Astrocyte (in vitro differentiated cells and primary cell): Measurements from ENCODE around the gene MRPL22.

Experiments used
- EZH2 ChIP-seq: IDR thresholded peaks from 2 replicates; pipeline ENCODE4 v1.6.1; 2012; ENCODE audit warnings: mild to moderate bottlenecking, low read length, inconsistent platforms; ENCODE audit not compliant: insufficient read depth
- TF ChIP-seq, protein P1 (sequence below): IDR thresholded peaks from 2 replicates; pipeline ENCODE4 v1.5.1; 2011; ENCODE audit warnings: low read depth, mild to moderate bottlenecking, inconsistent platforms, low read length, moderate library complexity; ENCODE audit not compliant: insufficient read depth

DNA sequence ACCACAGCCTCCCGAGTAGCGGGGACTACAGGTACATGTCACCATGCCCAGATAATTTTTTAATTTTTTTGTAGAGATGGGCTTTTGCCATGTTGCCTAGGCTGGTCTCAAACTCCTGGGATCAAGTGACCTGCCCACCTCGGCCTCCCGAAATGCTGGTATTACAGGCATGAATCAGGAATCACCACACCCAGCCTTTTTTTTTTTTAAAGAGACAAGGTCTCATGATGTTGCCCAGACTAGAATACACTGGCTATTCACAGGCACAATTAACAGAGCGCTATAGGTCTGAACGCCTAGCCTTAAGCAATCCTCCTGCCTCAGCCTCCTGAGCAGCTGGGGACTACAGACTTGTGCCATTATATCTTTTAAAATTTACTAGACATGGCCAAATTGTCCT is 39.0 kb upstream of the MRPL22 start:
- TF ChIP-seq, protein P1, sequence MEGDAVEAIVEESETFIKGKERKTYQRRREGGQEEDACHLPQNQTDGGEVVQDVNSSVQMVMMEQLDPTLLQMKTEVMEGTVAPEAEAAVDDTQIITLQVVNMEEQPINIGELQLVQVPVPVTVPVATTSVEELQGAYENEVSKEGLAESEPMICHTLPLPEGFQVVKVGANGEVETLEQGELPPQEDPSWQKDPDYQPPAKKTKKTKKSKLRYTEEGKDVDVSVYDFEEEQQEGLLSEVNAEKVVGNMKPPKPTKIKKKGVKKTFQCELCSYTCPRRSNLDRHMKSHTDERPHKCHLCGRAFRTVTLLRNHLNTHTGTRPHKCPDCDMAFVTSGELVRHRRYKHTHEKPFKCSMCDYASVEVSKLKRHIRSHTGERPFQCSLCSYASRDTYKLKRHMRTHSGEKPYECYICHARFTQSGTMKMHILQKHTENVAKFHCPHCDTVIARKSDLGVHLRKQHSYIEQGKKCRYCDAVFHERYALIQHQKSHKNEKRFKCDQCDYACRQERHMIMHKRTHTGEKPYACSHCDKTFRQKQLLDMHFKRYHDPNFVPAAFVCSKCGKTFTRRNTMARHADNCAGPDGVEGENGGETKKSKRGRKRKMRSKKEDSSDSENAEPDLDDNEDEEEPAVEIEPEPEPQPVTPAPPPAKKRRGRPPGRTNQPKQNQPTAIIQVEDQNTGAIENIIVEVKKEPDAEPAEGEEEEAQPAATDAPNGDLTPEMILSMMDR: no peak
- TF ChIP-seq EZH2: no peak
